HTERT RPE-1 (cell line): Measurements from ENCODE around the gene PTPN18.

Source experiments
- in situ Hi-C: fragments of 300-500 bp; cut with MboI; formaldehyde crosslinking; loops from 4 replicates; pipeline ENCODE4 v1.14.3; 2020; ENCODE audit warnings: low sequenced_read_pairs

The PTPN18 gene

DNA sequence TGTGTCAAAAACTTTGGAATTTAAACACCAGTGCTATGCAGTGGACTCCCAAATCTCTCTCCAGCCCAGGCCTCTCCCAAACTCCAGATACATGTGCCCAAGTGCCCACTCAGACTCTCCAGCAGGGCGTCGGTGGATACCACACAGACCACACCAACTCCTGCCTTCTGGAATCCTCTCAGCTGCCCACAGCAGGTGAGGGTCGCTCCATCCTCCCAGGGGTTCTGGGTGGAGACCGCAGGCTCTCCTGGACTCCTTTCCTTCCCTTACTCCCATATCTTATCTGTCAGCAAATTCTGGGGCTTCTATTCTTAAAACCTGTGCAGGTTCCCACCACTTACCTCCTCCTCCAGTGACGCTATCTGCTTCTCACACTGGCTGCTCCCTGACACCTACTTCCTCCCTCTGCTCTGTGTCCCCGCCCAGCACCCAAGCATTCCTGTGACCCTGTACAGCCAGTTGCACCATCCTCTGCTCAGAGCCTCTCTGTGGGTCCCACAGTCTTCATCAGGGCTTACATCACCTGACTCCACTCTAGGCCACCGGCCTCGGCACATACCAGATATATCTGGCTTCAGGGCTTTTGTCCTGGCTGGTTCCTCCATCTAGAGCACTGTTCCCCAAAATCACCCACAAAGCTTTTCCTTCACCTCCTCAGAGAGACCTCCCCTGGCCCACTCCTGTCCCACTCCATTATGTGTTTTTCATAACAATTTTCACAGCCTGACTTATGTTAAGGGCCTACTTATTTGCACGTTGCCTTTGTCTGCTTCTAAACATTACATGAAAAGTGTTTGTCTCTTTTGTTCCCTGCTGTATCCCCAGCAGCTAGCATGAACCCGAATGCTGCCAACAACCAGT lies 15.7 kb upstream of the PTPN18 start:
- in situ Hi-C loops = no loop called here

DNA sequence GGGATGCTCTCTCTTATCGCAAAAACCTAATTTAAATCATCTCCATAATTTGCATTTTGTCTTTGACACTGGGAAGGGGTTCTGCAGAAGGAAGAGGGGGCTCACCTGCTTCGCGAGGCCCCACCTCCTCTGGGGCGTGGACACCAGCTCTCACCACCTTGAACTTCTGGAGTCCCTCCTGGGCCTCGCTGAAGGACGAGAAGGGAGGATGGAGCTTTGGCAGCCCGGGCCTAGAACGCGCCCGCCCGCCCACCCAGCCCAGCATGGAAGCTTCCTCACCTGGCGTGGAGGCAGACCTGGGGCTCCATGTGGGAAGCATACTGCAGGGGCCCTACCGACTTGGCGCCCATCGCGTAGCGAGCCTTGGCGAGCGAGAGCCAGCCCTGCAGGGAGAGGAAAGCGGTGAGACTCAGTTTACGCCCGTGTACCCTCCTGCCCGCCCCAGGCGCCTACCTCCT lies 14.3 kb upstream of the PTPN18 start:
- in situ Hi-C loops = no loop called here

DNA sequence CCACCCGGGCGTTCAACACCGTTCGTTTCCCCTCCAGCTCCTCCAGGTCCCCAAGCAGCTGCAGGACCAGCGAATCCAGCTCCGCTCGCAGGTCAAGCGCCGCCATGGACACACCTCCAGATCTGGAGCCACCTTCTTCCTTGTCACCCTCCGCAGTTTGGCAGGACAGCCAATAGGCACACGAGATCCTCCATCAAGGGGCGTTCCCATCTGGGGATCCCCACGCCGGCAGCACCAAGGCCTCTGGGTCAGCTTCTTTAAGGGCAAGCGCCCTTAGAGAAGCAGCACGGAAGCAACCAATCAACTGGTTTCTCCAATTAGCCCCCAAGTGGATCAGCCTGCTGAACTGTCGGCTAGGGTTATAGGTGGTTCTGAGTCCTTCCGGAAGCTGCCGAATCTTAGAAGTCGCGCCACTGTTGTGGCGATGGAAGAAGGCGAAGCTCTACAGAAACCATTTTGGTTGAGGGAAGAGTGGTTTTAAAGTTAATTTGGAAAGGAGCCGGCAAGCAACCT lies 13.8 kb upstream of the PTPN18 start:
- in situ Hi-C loops = no loop called here

DNA sequence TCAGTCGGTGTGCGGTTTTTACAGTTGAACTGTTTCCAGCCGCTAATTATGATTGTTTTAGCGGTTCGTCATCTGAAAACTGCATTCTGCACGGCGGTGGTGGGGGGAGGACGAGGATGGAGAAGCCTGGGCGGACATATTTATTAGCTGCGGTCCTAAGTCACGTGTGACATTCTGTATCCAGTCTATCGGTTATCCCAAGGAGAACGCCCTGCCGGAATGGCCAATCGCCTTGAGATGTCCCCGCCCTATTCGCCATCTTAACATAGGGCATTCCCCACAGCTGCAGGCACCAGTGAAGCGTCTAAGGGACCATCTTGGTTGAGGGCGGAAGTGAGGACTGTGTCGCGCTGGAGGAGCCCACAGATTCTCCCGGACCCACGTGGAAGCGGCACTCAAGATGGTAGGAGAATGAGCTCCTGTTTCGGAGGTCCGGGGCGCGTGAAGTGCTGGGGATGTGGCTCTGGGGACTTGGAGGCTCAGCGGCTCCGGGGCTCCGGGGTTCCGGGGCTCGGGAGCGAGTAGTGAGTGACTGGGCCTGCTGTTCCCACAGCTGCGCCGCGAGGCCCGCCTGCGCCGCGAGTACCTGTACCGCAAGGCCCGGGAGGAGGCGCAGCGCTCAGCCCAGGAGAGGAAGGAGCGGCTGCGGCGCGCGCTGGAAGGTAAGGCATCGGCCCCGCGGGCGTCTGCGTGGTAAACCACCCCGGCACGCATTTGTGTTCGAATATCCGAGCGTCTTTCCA lies 13.2 kb upstream of the PTPN18 start, which contains the start of gene IMP4:
Gene IMP4, plus strand, starts transcription at position 365 of the 743 bp plus-strand sequence. Its CDS starts 36 bp downstream, at position 401.
- in situ Hi-C loops = no loop called here

DNA sequence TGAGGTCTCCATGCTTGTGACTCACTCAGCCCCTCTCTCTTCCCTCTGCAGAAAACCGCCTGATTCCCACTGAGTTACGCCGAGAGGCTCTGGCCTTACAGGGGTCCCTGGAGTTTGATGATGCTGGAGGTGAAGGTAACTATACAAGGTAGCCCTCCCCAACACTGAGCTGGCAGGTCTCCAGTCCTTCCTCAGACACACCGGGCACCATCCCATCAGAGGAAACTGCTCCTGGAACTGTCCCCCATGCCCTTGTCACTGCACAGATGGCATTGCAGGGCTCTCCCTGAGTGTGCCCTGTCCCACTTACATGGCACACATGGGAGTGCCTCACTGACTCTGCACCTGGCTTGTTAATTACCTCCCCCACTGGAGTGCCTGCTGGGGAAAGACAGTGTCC lies 11.3 kb upstream of the PTPN18 start:
- in situ Hi-C loops = no loop called here

DNA sequence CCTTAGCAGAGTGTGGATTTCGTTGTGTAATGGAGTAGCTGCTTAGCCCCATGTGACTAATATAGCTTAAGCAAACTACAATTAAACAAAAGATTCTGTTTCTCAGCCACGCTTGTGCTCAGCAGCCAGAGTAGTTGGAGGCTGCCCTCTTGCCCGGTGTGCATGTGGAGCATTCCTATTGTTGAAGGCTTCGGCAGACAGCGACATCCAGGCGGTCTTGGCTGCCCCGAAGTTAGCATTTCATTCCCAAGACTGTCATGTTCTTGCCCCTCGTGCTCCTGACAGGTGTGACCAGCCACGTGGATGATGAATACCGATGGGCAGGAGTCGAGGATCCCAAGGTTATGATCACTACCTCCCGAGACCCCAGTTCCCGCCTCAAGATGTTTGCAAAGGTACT lies 10.8 kb upstream of the PTPN18 start:
- in situ Hi-C loops = no loop called here

DNA sequence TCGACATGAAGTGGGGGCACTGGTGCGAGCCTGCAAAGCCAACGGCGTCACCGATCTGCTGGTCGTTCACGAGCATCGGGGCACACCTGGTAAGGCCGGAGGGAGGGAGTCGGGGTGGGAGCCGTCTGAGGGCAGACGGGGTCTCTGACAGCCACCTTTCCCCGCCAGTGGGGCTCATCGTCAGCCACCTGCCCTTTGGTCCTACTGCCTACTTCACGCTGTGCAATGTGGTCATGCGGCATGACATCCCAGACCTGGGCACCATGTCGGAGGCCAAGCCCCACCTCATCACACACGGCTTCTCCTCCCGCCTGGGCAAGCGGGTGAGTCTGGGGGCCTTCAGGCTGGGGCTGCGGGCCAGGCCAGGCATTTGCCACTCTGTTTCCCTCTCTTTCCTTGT lies 10.2 kb upstream of the PTPN18 start:
- in situ Hi-C loops = no loop called here

DNA sequence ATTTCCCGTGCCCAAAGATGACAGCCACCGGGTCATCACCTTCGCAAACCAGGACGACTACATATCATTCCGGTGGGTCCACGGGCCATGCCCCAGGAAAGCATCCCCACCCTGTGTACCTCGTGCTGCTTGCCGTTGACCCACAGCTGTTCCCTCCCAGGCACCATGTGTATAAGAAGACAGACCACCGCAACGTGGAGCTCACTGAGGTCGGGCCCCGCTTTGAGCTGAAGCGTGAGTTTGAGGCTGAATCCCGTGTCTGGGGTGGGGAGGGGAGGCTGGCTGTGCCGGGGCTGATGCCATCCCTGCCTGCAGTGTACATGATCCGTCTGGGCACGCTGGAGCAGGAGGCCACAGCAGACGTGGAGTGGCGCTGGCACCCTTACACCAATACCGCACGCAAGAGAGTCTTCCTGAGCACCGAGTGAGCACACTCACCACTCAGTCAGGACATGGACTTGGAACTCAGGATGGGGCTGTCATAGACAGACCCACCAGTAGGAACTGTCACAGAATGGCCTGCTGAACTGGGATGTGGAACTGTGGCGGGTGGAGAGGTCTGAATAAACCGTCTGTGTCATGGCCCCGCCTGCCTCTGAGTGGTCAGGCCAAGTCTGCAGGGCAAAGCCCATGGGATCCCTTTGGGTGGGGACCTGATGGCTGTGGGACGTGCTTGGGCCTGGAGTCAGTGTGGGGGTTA lies 9.7 kb upstream of the PTPN18 start:
- in situ Hi-C loops = no loop called here

DNA sequence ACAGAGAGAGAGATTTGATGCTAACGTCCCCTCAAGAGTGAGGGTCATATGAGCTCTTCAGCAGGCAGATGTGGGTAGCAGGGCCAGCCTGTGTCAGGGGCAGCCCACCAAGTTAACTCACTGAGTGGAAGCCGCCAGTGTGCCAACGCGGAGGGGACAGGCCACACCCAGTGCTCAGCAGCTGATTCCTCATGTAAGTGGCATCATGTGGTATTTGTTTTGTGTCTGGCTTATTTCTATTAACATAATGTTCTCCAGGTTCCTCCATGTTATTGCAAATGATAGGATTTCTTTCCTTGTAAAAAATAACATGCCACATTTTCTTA lies 9.2 kb upstream of the PTPN18 start:
- in situ Hi-C loops = no loop called here

DNA sequence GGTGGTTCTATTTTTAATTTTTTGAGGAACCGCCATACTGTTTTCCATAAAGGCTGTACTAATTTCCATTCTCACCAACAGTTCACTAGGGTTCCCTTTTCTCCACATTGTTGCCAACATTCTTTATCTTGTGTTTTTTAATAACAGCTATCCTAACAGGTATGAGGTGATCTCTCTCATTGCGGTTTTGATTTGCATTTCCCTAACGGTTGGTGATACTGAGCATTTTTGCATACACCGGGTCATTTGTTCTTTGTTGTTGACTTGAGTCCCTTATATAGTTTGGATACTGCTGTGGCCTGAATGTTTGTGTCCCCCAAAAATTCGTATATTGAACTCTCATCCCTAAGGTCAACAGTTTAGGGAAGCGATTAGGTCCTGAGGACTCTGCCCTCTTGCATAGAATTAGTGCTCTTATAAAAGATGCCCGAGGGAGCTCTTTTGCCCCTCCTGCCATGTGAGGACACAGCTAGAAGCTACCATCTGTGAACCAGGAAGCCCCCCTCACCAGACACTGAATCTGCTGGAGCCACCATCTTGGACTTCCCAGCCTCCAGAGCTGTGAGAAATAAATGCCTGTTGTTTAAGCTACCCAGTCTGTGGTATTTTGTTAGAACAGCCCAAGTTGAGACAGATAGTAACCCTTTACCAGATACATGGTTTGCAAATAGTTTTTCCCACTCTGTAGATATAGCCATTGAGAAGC lies 8.5 kb upstream of the PTPN18 start:
- in situ Hi-C loops = no loop called here

DNA sequence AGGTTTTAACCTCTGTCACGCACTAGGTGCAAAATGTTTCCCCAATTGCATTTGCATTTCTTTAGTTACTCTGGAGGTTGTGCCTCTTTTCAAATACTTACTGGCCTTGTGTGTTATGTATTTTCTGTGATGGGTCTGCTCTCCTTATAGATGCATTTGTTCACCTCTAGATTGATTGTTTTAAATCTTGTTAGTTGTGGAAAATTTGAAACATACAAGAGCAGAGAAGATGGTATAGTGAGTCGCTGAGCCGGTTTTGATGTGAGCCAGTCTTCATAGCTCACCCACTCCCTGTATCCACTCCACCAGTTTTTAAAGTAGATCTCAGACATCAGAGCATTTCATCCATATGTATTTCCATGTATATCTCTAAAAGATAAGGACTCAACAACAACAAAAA lies 6.7 kb upstream of the PTPN18 start:
- in situ Hi-C loops = no loop called here

DNA sequence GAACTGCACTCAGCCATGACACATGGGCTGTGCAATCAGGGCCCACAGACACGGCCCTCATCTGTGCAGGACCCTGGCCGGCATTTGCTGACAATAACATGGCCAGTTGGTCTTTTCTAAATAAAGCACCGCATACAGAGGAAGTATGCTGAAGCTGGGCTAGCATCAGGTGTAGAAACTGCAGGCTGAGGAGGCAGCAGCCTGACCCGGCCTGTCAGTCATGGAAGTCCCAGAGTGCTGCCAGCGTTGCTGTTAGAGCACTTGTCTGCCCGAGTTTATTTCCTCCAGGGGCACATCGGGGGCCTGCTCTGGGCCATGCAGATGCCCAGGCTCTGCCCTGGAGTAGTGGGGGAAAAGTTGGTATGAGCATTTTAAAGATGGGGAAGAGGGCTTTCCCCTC lies 4.1 kb upstream of the PTPN18 start:
- in situ Hi-C loops = no loop called here

DNA sequence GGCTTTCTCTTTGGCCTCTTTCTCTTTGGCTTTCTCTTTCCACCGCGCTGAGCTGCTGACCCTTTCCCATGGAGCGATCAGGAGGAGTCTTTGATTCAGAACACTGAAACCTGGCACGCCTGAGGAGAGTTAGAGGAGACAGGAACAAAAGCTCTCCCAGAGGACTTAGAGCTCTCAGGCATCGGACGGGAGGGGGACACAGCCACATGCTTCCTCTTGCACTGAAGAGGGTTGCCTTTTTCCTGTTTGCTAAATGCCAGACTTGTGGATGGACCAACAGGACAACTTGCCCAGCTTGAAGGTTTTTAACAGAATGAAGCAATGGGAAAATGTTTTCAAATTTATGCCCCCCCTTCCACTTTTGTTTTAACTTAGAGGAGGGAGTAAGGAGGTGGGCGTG lies 3.6 kb upstream of the PTPN18 start:
- in situ Hi-C loops = no loop called here

DNA sequence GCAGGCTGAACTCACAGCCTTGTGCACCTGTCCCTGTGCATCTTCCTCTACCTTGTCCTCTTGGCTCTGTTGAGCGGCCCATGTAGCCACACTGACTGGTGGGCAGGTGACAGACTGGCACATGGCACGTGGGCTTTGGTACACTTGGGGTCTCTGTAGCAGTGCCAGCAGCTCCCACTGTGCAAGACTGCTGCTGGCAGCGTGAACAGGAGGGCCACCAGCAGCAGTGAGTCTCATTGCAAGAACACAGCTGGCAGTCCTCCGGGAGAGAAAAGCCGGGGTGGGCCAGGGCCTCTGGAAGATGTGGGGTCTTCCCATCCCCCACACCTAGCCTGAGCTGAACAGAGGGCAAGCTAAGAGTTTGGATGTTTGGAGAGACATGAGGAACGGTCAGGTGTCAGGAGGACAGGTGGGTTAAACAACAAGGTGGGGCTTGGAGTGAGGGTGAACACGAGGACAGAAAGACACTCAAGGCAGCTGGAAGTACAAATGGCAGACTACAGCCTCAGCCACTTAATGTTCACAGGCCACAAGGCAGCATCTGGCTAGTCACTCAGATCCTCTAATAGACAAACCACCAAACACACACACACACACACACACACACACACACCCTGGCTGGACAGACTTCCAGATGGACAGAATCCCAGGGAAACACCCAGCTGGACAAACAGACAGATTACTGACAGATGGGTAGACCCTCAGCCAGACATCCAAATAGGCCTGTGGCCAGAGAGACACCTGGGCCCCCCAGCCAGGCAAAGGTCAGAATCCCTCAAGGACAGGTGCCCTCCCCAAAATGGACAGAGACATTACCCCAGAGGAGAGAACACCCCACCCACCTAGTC lies 2.3 kb upstream of the PTPN18 start:
- in situ Hi-C loops = no loop called here

DNA sequence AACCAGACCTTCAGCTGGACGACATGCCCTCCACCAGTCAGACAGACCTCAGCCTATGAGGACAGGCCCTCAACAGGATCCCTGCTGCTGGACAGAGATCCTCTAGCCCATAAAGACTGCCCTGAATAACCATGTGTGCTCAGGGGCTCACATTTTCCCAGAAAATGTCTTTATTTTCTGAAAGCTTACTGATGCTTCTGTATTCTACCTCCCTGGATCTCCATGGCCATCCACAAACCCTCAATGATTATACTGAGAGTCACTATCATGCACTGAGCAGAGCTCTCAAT lies 1.8 kb upstream of the PTPN18 start:
- in situ Hi-C loops = no loop called here

DNA sequence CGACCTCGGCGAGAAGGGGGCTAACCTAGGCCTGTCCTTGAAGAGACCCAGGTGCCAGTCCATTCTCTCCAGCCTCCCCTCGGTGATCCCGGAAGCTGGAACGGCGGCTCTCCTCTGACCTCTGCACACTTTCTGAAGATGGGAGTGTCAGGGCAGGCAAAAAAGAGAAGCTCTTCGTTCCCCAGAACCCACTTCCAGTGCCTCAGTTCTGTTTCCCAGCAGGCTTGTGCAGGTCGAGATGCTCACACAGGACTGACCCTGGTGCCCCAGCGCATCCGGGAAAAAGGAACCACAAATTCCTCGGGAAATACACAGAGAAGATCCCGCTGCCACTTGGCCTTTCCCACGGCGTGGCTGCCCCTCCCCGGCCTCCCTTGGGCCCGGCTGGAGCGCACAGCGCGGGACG lies 681 bp upstream of the PTPN18 start:
- in situ Hi-C loops = no loop called here

DNA sequence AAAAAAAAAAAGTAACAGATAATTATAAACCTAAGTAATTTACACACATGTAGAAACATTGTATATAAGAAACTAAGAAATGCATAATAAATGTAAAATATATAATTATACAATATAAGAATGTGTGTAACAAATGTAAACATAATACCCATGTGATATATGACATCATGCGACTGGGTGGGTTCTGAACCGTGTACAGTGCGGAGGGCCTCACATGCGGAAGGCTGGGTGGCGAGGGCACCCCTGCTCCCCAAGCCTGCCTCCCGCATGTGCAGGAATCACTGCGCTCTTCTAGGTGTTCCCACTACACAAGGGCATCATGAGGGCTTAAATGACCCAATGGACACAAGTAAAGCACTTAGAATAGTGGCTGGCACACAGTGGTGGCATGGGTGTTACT lies 2.0 kb downstream of the PTPN18 start:
- in situ Hi-C loops = no loop called here

DNA sequence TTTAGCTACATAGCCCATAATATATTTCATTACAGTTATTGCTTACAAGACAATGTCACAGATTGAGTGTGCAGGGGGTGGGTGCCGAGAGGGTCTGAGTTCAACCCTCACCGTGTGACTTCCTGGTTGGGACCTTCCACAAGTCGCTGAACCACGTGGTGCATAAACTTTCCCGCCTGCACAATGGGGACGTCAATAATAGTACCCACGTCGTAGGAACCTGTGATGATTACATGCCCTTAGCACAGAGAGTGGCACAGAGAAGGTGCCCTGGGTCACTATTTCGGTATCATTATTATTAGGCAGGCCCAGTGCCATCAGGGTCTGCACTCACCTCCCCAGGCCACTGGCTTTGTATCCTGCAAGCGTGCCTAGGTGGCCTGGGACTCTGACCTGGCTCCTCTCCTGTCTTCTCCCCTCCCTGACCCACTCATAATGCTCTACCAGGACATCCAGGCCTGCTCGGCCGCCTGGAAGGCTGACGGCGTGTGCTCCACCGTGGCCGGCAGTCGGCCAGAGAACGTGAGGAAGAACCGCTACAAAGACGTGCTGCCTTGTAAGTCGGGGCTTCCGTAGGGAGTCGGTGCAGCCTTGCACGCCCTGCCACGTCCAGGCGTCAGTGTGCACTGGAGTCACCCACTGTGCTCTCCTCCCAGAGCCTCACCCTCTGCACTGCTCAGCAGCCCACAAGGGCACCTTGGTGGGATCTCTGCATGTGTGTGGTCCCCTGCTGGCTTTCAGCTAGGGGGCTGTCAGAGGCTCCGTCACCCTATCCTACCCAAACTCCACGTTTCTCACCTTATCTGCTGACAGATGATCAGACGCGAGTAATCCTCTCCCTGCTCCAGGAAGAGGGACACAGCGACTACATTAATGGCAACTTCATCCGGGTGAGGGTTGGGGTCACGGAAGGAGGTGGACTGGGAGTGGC lies 2.8 kb downstream of the PTPN18 start:
- in situ Hi-C loops = no loop called here

DNA sequence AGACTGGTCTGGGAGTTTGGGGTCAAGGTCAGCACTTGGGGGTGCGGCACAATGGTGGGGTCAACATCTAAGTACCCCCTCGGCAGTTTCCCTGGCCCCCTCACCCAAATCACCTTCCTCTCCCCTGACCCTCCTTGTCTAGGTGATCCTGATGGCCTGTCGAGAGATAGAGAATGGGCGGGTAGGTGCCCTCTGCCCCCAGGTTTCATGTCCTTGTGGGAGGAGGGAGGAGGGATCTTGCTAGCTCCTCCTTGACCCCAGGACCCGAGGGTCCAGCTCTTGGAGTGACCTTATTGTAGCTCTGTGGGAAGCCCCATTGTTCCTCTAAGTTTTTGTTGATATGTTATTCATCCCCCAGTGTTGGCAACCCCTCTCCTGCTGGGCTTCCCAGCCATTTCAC lies 3.6 kb downstream of the PTPN18 start:
- in situ Hi-C loops = no loop called here
